GM12878 (cell line): Measurements from ENCODE around the gene TMEM178A.

Source experiments
- ATF3 ChIP-seq: IDR thresholded peaks from 2 replicates; pipeline ENCODE4 v1.6.1; 2011; ENCODE audit warnings: low read depth, mild to moderate bottlenecking, low read length, moderate library complexity, borderline replicate concordance; ENCODE audit errors: extremely low read depth
- CREB1 ChIP-seq: IDR thresholded peaks from 2 replicates; pipeline ENCODE4 v1.6.1; 2012; ENCODE audit warnings: low read depth, mild to moderate bottlenecking, inconsistent platforms
- CTCF ChIP-seq, 3 experiments: IDR thresholded peaks in 2 of 3; conservative IDR thresholded peaks in 1 of 3; 2 replicates each; pipeline ENCODE4 v1.5.1; 2011; ENCODE audit warnings: low read depth in 3 of 3, low read length in 3 of 3, mild to moderate bottlenecking in 3 of 3, control low read depth in 2 of 3, moderate library complexity in 2 of 3, inconsistent platforms in 1 of 3, mixed read lengths in 1 of 3; ENCODE audit not compliant: control insufficient read depth in 2 of 3, insufficient read depth in 1 of 3; ENCODE audit errors: extremely low read depth in 1 of 3
- MXI1 ChIP-seq: fragments of 150-350 bp; IDR thresholded peaks from 2 replicates; pipeline ENCODE4 v1.6.1; 2011; ENCODE audit warnings: low read depth, mild to moderate bottlenecking, inconsistent platforms, low read length, improper control_type of control experiment
- NBN ChIP-seq: fragments of 450-650 bp; IDR thresholded peaks from 2 replicates; pipeline ENCODE4 v1.6.1; 2016
- NRF1 ChIP-seq: conservative IDR thresholded peaks from 2 replicates; pipeline ENCODE4 v1.6.1; 2011; ENCODE audit warnings: mild to moderate bottlenecking, low read depth, low read length, improper control_type of control experiment
- POLR2AphosphoS5 ChIP-seq: IDR thresholded peaks from 2 replicates; pipeline ENCODE4 v1.6.1; 2011; ENCODE audit warnings: mild to moderate bottlenecking, low read length, inconsistent platforms
- RFX5 ChIP-seq: IDR thresholded peaks from 2 replicates; pipeline ENCODE4 v1.6.1; 2011; ENCODE audit warnings: low read depth, low read length, improper control_type of control experiment
- SMAD5 ChIP-seq: IDR thresholded peaks from 2 replicates; pipeline ENCODE4 v1.6.1; 2016; ENCODE audit warnings: antibody characterized with exemption, low read depth
- SMC3 ChIP-seq: IDR thresholded peaks from 2 replicates; pipeline ENCODE4 v1.6.1; 2011; ENCODE audit warnings: low read length, improper control_type of control experiment, borderline replicate concordance
- SREBF2 ChIP-seq: IDR thresholded peaks from 2 replicates; pipeline ENCODE4 v1.6.1; 2012; ENCODE audit warnings: mild to moderate bottlenecking, low read length
- TARDBP ChIP-seq: IDR thresholded peaks from 2 replicates; pipeline ENCODE4 v1.6.1; 2016; ENCODE audit warnings: borderline replicate concordance
- TF ChIP-seq, protein P1 (sequence below): IDR thresholded peaks from 2 replicates; pipeline ENCODE4 v1.6.1; 2012; ENCODE audit warnings: low read depth, low read length, improper control_type of control experiment

DNA sequence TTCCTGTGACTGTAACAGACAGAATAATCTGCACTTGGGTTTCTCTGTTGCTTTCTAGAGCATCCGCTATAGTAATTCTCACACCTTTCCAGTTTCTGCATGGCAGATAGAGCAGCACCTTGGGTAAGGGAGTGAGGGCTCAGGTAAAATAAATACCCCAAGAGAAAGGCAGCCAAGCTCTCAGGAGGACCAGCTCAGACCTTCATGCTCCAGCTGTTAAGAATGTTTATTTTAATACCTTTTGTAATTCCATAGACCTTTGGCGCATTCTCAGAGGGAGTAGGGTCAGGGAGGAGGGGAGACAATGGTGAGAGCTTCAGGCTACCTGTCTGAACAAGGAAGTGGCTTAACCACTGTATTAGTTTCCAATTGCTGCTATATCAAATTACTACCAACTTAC, 16.2 kb upstream of the TMEM178A start:
- no peak for TF ChIP-seq RFX5
- no peak for TF ChIP-seq TARDBP
- TF ChIP-seq, protein P1, sequence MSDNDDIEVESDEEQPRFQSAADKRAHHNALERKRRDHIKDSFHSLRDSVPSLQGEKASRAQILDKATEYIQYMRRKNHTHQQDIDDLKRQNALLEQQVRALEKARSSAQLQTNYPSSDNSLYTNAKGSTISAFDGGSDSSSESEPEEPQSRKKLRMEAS = no peak
- TF ChIP-seq CTCF (IDR thresholded peaks at IDR 0.05 in 2 of 3, conservative IDR thresholded peaks at IDR 0.05 in 1 of 3; ENCODE audit: control insufficient read depth in 2 of 3, extremely low read depth in 1 of 3, insufficient read depth in 1 of 3, low read depth in 3 of 3, low read length in 3 of 3) = no peak
- TF ChIP-seq ATF3 = no peak
- TF ChIP-seq POLR2AphosphoS5 = no peak
- no peak for TF ChIP-seq NBN
- TF ChIP-seq NRF1 = no peak
- no peak for TF ChIP-seq MXI1
- TF ChIP-seq SMAD5 = no peak
- no peak for TF ChIP-seq SREBF2
- TF ChIP-seq SMC3 = no peak
- TF ChIP-seq CREB1 = no peak
